Globus pallidus (tissue), 1 donor: ENCODE measurements around the gene HGS.

ENCODE experiments used
- DNase-seq: peaks from one replicate; pipeline ENCODE4 v3.0.0-alpha.2; 2015; ENCODE audit warnings: low spot score

Gene HGS

DNA sequence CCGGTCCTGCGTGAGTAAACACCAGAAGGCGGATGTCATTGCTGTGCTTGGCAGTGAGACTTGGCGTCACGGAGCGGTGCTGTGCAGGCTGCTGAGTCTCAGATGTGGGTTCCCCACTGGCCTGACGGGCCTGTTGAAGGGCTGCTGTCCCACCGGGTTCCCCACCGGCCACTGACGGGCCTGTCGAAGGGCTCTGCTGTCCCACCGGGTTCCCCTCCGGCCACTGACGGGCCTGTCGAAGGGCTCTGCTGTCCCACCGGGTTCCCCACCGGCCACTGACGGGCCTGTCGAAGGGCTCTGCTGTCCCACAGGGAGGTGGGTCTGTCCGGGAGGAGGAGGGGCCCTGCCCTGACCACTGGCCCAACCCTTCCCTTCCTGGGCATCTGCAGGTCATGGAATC is 2.8 kb downstream of the HGS start:
- DNase-seq: no peak

DNA sequence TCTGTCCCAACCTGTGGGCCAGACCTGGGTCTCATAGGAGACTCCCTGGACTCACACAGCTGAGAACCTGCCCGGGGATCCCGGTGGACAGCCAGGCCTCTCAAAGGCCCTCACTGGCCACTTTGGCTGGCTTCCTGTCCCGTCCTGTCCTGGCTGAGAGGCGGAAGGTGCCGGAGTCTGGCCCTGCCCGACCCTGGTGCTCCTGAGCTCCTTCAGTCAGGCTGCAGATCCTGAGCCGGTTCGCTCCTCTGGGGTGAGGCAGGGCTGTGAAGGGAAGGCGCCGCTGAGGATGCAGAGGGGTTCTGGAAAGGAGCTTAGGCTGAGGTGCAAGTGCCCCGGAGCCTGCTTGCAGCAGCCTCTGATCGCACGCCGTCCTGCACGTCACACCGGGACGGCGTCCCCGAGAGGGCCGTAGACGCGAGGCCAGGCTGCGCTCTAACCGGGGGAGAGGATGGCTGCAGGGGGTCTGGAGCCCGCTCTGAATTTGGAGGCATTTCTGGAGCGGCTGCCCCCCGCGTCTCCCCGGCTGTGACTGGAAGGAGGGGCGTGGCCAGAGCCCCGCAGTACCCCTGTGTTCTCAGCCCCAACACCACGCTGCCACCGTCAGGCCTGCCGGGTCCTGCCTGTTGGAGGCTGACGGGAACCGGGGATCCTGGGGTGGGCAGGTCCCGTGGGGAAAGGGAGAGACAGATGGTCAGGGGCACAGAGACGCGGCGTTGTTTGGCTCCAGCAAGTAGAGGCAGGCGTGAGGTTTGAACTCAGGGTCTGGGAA is 4.1 kb downstream of the HGS start:
- no peak for DNase-seq

DNA sequence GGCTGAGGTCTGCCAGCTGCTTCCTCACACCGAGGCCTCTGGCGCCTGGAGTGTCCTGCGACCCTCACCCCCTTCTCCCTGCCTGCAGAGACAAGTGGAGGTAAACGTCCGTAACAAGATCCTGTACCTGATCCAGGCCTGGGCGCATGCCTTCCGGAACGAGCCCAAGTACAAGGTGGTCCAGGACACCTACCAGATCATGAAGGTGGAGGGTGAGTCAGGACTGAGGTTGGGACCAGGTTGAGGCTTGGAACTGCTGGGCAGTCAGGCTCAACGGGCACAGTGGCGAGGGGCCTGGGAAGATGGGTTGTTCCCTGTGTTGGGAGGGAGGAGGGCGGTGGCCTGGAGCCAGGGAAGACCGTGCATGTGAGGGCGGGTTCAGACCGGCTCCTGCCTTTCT is 4.8 kb downstream of the HGS start:
- DNase-seq: no peak

DNA sequence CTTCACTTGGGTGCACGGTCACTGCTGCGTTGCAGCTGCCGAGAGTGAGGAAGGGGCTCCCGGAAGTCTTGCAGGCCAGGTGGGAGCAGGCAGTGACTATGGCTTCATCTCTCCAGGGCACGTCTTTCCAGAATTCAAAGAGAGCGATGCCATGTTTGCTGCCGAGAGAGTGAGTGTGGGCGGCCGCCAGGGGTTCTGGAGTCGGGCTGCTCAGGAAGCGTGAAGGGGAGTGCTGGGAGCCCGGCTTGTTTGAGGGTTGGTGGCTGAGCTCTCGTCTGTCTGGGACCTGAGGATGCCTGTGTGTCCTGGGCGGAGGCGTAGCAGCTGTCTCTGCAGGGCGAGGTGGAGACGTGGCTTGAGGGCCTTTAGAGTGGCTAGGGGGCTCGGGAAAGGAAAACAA is 6.3 kb downstream of the HGS start:
- DNase-seq: no peak

DNA sequence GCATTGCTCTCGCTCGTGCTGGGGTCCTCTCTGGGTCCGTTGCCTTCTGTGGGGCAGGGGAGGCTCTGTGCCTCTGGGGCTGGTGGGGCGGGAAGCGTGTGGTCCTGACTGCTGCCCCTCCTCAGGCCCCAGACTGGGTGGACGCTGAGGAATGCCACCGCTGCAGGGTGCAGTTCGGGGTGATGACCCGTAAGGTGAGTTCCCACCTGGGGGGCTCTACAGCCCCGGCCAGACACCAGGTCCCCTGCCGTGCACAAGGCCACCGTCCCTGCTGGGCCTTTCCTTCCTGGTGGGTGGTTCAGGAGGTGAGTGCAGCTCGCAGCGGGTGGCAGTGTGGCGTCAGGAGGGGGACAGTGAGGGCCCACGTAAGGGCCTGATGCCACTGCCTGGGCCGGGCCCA is 6.7 kb downstream of the HGS start:
- no peak for DNase-seq

DNA sequence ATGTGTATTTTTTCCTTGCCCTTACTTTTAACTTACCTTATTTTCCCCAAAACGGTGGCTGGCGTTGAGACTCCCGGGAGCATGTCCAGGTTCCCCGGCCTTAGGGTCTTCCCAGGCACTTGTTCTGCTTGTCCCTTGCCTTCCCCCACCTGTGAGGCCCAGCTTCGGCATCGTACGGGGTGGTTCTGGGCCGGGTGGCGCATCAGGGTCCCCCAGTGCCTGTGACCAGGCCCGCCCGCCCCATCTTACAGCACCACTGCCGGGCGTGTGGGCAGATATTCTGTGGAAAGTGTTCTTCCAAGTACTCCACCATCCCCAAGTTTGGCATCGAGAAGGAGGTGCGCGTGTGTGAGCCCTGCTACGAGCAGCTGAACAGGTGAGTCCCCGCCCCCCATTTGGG is 7.4 kb downstream of the HGS start:
- DNase-seq: no peak

DNA sequence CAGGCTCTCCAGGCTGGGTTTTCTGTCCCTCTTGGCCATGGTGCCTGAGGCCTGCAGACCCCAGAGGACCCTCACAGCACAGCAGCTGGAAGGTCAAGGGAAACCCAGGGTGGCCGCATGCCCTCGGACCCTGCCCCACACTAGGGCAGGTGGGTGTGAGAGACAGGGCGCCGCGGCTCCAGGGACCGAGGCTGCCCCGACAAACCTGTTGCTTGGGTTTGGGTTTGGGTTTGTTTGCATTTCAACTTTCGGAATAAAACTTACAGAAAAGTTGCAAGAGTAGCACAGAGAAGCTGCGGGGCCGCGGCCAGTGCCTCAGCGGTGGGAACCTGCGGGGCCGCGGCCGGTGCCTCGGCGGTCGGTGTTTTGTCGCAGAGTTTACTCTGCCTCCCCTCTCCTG is 7.8 kb downstream of the HGS start:
- DNase-seq: no peak

DNA sequence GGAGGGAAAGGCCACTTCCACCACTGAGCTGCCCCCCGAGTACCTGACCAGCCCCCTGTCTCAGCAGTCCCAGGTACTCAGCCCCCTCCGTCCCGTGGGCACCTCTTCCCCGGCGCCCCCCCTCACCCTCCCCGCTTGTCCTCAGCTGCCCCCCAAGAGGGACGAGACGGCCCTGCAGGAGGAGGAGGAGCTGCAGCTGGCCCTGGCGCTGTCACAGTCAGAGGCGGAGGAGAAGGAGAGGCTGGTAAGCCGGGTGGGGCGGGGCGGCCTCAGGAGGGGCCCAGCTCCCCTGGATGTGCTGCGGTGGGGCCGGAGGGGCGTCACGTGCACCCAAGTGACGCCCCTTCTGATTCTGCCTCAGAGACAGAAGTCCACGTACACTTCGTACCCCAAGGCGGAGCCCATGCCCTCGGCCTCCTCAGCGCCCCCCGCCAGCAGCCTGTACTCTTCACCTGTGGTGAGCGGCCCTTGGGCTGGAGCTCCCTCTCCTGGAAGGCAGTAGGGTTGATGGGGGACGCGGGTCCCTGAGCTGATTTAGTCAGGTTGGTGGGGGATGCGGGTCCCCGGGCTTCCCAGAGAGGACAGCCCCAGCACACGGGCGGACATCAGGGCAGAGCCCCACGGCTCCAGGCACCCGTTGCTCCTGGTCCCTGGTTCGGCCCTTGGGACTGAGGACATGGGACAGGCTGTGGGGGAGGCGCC is 9.8 kb downstream of the HGS start:
- no peak for DNase-seq

DNA sequence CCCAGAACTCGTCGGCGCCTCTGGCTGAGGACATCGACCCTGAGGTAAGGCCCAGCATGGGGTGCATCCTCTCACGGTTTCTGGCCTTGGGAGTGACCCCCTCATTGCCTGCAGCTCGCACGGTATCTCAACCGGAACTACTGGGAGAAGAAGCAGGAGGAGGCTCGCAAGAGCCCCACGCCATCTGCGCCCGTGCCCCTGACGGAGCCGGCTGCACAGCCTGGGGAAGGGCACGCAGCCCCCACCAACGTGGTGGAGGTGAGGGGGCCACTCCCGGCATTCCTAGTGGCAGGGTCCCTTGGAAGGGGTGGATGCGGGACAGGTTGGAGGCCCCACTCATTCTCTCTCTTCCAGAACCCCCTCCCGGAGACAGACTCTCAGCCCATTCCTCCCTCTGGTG is 11.0 kb downstream of the HGS start:
- no peak for DNase-seq

DNA sequence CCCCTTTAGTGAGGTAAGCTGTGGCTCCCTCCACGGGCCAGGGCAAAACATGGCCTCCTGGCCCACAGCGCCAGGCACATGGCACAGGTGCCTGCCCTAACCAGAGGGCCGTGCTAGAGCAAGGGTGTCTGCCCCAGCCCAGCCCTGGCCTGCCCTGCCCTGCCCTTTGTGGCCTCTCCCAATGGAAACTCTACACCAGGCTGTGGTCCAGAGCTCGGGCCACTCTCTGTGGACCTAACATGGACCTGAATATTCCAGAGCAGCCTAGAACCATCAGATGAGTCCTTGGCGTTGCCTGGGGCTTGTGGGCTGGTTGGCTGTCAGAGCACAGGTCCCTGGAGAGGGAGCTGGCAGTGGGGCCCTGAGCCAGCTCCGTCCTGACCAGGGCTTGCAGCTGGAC is 11.4 kb downstream of the HGS start:
- no peak for DNase-seq

DNA sequence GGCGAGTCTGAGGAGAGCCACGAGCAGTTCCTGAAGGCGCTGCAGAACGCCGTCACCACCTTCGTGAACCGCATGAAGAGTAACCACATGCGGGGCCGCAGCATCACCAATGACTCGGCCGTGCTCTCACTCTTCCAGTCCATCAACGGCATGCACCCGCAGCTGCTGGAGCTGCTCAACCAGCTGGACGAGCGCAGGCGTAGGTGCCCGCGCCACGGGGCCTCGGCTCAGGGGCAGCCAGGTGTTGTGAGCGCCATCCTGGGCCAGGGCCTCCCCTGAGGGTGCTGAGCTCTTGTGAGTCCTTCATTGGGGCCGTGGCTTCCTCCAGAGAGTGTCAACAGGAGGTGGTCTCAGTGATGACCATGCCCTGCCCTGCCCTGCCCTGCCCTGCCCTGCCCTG is 12.0 kb downstream of the HGS start:
- no peak for DNase-seq

DNA sequence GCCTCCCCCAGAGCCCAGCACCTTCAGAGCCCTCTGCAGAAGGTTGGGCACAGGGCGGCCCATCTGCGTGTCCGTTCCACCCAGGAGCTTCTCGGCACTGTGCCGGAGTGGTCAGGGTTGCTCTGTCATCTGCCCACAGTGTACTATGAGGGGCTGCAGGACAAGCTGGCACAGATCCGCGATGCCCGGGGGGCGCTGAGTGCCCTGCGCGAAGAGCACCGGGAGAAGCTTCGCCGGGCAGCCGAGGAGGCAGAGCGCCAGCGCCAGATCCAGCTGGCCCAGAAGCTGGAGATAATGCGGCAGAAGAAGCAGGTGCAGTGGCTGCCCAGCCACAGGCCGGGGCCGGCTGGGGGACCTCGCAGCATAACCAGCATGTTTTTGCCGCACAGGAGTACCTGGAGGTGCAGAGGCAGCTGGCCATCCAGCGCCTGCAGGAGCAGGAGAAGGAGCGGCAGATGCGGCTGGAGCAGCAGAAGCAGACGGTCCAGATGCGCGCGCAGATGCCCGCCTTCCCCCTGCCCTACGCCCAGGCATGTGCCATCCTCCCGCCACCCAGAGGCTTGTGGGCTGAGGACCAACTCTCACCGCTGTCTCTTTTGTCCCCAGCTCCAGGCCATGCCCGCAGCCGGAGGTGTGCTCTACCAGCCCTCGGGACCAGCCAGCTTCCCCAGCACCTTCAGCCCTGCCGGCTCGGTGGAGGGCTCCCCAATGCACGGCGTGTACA is 12.6 kb downstream of the HGS start:
- no peak for DNase-seq

DNA sequence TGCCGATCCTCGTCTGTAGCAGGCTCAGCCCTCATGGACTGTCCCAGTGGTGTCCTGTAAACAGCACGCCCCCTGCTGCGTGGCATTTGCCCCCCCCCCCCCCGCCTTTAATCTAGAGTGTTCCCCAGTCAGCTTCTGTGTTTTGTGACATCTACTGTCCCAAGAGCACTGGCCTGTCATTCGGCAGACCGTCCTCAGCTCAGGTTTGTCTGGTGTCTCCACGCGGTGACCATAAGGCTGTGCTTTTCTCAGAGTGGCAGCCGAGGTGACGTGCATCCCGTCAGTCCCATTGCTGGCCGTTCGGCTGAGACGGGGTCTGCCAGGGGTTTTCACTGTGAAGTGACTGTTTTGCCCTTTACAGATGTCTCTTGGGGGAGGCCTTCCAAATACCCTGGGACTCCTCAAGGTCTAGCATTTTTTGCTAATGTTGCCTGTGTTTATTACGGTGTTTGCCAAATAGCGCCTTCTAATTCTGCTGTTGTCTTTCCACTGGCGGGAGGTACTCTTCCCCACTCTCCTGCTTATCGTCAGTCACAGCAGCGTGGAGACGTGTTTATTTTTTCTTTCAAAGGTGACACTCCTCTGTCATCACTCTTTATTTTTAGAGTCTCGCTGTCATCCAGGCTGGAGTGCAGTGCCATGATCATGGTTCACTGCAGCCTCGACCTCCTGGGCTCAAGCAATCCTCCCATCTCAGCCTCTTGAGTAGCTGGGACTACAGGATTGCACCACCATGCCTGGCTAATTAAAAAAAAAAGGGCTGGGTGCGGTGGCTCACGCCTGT is 13.6 kb downstream of the HGS start:
- no peak for DNase-seq

DNA sequence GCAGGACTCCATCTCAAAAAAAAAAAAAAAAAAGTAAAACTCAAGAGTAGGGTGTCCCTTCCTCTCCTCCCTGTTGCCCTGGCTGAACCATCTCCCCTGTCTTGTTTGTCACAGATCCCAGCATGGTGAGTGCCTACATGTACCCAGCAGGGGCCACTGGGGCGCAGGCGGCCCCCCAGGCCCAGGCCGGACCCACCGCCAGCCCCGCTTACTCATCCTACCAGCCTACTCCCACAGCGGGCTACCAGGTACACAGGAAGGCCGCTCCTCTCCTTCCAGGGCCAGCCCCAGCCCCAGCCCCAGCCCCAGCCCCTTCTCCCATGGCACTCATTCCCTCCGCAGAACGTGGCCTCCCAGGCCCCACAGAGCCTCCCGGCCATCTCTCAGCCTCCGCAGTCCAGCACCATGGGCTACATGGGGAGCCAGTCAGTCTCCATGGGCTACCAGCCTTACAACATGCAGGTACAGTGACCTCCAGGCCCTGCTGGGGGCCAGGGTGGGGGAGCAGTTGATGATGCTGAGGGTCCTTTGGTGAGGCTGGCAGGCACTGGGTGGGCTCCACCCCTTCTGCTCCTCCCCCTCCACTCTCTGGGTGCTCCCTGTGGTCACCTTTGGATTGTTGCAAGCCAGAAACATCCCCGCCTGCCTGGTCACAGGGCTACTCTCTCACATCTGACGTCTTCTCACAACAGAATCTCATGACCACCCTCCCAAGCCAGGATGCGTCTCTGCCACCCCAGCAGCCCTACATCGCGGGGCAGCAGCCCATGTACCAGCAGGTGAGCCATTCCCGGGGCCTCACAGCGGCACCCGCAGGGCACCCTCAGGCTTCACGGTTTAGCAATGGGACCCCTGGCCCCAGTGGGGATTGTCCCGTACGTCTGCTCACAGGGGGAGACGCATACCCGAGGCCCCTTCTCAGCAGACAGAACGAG is 16.8 kb downstream of the HGS start:
- DNase-seq: no peak

DNA sequence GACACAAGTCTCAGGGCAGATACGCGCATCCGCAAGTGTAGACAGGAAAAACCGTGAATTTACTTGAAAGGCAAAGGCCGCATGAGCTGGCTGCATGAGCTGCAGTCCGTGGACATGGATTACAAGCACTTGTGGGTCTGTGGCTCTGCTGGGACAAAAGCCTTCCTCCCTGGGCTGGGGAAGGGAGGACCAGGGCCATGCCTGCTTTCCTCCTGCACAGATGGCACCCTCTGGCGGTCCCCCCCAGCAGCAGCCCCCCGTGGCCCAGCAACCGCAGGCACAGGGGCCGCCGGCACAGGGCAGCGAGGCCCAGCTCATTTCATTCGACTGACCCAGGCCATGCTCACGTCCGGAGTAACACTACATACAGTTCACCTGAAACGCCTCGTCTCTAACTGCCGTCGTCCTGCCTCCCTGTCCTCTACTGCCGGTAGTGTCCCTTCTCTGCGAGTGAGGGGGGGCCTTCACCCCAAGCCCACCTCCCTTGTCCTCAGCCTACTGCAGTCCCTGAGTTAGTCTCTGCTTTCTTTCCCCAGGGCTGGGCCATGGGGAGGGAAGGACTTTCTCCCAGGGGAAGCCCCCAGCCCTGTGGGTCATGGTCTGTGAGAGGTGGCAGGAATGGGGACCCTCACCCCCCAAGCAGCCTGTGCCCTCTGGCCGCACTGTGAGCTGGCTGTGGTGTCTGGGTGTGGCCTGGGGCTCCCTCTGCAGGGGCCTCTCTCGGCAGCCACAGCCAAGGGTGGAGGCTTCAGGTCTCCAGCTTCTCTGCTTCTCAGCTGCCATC is 17.7 kb downstream of the HGS start:
- DNase-seq: no peak

DNA sequence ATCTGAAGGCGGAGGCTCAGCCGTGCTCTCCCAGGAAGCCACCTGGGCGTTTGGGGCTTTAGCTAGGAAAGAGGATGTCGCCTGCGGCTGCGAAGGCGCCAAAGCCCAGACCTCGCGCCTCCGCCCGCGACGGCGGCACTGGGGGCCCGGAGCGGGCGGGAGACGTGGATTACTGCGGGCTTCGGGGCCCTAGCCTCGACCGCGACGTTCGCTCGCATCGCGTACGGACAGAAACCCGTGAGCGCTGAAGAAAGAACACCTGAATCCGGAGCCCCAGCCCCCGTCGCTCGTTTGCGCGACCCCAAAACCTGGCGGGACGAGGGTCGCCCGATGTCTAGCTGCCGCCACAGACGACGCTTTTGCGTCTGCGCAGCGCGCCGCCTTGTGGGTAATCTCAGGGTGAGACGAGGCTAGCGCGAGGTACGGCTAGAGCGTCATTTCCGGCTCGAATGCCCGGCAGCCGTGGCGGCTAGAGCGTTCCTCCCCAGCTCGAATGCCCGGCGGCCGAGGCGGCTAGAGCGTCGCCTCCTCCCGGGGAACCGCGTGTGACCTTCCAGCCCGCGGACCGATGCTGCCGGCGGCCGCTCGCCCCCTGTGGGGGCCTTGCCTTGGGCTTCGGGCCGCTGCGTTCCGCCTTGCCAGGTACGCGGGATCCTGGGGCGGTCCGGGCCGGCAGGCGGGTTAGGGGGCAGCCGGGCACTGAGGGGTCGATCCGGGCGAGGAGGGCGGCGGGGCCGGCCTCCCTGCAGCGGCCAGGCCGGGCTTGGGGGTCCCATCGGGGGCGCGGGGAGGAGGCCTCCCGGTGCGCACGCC is 19.3 kb downstream of the HGS start, which contains the start of gene MRPL12:
MRPL12 (plus strand) TSS at position 434 of the 813 bp plus-strand sequence; CDS start at position 569, 135 bp downstream.
- peak; percentile 94 for DNase-seq

DNA sequence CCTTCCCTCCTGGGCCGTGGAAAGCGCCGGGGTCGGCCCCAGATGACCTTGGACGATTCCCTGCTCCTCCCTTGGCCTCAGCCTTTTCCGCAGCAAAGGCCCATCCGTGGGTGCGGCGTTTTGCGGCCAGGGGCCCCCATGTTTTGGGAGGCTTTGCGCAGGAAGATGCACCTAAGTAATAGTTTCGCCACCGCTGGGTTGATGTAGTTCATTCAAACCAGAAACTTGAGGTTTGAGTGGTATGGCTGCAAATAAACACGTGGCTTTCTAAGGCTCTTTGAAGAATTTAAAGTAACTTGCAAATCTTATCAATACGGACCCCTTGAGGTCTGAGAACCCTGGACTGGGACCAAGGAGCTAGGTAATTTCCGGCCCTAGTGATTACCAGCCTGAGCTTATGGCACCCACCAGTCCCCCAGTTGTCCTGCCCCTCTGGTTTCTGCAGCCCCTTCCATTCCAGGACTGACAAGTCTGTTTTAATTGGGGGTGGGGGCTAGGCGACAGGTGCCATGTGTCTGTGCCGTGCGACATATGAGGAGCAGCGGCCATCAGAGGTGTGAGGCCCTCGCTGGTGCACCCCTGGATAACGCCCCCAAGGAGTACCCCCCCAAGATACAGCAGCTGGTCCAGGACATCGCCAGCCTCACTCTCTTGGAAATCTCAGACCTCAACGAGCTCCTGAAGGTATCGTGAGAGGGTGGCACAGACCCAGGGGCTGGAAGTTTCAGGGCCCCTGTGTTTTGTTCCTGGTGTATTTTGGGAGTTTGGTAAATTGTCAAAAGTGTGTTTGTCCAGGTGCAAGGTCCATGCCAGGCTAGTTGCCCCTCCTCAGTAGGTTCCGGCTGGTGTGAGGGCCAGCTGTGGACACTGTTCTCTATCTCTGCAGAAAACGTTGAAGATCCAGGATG is 20.2 kb downstream of the HGS start:
- DNase-seq: no peak

DNA sequence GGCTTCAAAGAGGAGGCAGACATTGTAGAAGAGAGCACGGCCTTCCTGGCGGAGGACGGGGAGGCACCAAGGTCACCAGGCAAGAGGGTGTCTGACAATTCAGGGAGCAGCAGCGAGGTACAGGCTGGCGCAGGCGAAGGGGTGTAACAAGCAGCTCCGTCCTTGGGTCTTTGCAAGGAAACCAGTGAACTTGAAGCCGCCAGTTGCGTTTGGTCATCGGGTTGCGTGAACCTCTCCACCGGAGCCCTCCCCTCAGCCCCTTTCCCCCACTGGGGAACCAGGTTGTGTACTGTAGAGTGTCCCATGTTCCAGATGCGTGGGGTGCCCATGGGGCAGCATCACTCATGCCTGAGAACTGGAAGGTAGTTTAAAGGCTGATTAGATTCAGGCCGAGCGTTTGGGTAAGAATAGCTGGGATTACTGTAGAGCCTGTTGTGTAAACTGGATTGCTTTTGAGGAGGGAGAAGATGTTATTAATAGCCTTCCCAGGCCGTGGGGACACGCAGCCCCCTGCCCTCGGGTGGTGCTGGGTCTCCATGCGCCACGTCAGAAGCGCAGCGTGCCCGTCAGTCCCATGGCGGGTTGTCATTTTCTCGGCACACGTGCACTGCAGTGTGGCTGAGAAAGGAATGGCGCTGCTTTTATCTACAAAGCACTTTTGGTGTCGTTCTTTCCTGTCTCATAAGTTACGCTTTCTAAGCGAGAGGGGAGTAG is 21.9 kb downstream of the HGS start:
- DNase-seq: no peak
